ENCODE measurements around the gene CETN2. TPM values are rescaled to one million over a fixed set of nuclear protein-coding genes. Genes with fewer than 3 reads are reported as not detected.

CETN2 gene
- total RNA-seq, 1 donor from 2014 or later, result 36.0 TPM

GRCh38 chrX:152871260-152871659 lies 40.7 kb upstream of the CETN2 start:
- DNase-seq (ENCODE audit: low read depth), result no peak
- no peaks in the 10 kb centered on the region for H3K27me3 ChIP-seq (ENCODE audit: control insufficient read depth, insufficient read depth, low read length)
- H3K36me3 ChIP-seq (ENCODE audit: control insufficient read depth, insufficient read depth, low read length), result no peaks in the 10 kb centered on the region
- TF ChIP-seq CTCF (IDR thresholded peaks at IDR 0.05; ENCODE audit: insufficient read depth, low read length, poor library complexity, severe bottlenecking), result no peak
- no peak overlapping the region for H3K4me3 ChIP-seq (ENCODE audit: low read depth, low read length)

DNA sequence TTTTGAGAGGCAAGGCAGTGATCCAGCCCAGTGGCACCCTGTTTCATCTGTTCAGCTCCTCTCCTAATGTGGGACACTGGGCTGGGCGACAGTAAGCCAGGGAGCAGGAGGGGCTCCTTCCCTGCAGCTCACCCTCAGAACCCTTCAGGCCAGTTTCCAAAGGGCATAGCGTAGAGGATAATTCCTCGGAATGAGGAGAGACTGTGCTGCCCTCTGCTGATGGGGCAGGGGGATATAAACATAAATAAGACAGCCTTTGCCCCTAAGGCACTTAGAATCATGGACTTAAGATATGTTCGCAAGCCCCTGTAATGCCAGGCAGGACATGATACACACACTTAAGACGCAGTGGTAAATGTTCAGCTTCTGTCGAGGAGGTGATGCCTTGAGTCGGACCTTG lies 39.4 kb upstream of the CETN2 start:
- H3K4me3 ChIP-seq (ENCODE audit: low read depth, low read length), result no peak overlapping the region
- no peaks in the 10 kb centered on the region for H3K27me3 ChIP-seq (ENCODE audit: control insufficient read depth, insufficient read depth, low read length)
- TF ChIP-seq CTCF (IDR thresholded peaks at IDR 0.05; ENCODE audit: insufficient read depth, low read length, poor library complexity, severe bottlenecking), result no peak
- no peak for DNase-seq (ENCODE audit: low read depth)
- no peaks in the 10 kb centered on the region for H3K36me3 ChIP-seq (ENCODE audit: control insufficient read depth, insufficient read depth, low read length)

DNA sequence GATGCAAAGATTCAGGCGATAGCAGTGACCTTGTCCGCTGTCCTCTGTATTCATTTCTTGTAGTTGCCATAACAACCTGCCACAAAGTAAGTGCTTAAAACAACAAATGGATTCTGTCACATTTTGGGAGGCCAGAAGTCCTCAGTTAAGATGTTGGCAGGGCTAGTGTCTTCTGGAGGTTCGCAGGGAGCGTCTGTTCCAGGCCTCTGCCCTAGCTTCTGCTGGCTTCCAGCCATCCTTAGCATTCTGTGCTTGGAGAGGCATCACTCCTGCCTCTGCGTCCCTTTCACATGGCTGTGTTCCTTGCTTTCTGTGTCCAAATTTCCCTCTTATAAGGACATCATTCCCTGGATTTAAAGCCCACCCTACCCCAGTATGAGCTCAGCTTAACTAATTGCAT lies 35.8 kb upstream of the CETN2 start:
- Histone ChIP-seq H3K27me3 (ENCODE audit: control insufficient read depth, insufficient read depth, low read length) (no peaks in the 10 kb centered on the region), H3K4me3 (ENCODE audit: low read depth, low read length) (no peak overlapping the region), H3K36me3 (ENCODE audit: control insufficient read depth, insufficient read depth, low read length) (no peaks in the 10 kb centered on the region)
- no peak for TF ChIP-seq CTCF (IDR thresholded peaks at IDR 0.05; ENCODE audit: insufficient read depth, low read length, poor library complexity, severe bottlenecking)
- DNase-seq (ENCODE audit: low read depth), result no peak

- H3K36me3 ChIP-seq (ENCODE audit: control insufficient read depth, insufficient read depth, low read length), result no peaks in the 10 kb centered on the region
- DNase-seq (ENCODE audit: low read depth), result no peak
- no peak overlapping the region for H3K4me3 ChIP-seq (ENCODE audit: low read depth, low read length)
- H3K27me3 ChIP-seq (ENCODE audit: control insufficient read depth, insufficient read depth, low read length), result no peaks in the 10 kb centered on the region
- TF ChIP-seq CTCF (IDR thresholded peaks at IDR 0.05; ENCODE audit: insufficient read depth, low read length, poor library complexity, severe bottlenecking), result no peak
These were observed 34.8 kb upstream of the CETN2 start for GRCh38 chrX:152865232-152865920.

- Histone ChIP-seq H3K27me3 (ENCODE audit: control insufficient read depth, insufficient read depth, low read length) (no peaks in the 10 kb centered on the region), H3K4me3 (ENCODE audit: low read depth, low read length) (no peak overlapping the region), H3K36me3 (ENCODE audit: control insufficient read depth, insufficient read depth, low read length) (no peaks in the 10 kb centered on the region)
- no peak for DNase-seq (ENCODE audit: low read depth)
- TF ChIP-seq CTCF (IDR thresholded peaks at IDR 0.05; ENCODE audit: insufficient read depth, low read length, poor library complexity, severe bottlenecking), result no peak
These were observed 31.3 kb upstream of the CETN2 start for GRCh38 chrX:152861826-152862225.

DNA sequence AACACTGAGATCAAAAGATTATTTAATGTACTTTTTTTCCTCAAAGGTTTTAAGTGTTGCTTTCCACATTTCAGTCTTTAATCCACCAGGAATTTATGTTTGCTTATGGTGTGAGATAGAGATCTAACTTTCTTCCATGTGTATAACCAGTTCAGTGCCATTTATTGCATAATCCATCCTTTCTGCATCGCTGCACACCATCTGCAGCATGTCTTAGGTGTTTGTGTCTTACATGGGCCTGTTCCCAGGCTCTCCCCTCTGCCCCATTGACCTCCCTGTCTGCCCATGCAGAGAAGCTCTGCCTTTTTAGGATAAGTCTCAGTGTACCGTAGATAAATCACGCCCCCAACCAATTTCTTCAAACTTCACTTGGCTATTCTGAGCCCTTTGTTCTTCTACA lies 30.6 kb upstream of the CETN2 start:
- TF ChIP-seq CTCF (IDR thresholded peaks at IDR 0.05; ENCODE audit: insufficient read depth, low read length, poor library complexity, severe bottlenecking), result no peak
- H3K4me3 ChIP-seq (ENCODE audit: low read depth, low read length), result no peak overlapping the region
- H3K36me3 ChIP-seq (ENCODE audit: control insufficient read depth, insufficient read depth, low read length), result no peaks in the 10 kb centered on the region
- peak; percentile 26 for DNase-seq (ENCODE audit: low read depth)
- no peaks in the 10 kb centered on the region for H3K27me3 ChIP-seq (ENCODE audit: control insufficient read depth, insufficient read depth, low read length)

Data from kidney epithelial cell (primary cell).